ENCODE measurements around the gene PSAPL1.

PSAPL1 gene

GRCh38 chr4:7381890-7382633, 52.7 kb downstream of the PSAPL1 start:
- DNase-seq (ENCODE audit: low spot score) = peak; percentile 30

GRCh38 chr4:7381221-7381889, 53.4 kb downstream of the PSAPL1 start:
- peak; percentile 28 for DNase-seq (ENCODE audit: low spot score)
